NOMO-1 (cell line): ENCODE results near the gene PTPRR.
A peak's percentile ranks its signal among the peaks of the same experiment; 100 is the strongest.

Source experiments
- DNase-seq, 2 experiments: peaks; one replicate each; lab custom pipeline; 2025; ENCODE audit not compliant: unreplicated experiment in 2 of 2; lab: John Stamatoyannopoulos, UW

PTPRR gene

GRCh38 chr12:70711831-70712230, 208.7 kb downstream of the PTPRR start:
- no peak for DNase-seq

GRCh38 chr12:70709022-70709421, 211.5 kb downstream of the PTPRR start:
- no peak for DNase-seq

GRCh38 chr12:70706611-70707010, 213.9 kb downstream of the PTPRR start:
- no peak for DNase-seq

GRCh38 chr12:70698345-70698744, 222.2 kb downstream of the PTPRR start:
- DNase-seq, result no peak

- DNase-seq, result no peak
These were observed 225.0 kb downstream of the PTPRR start for GRCh38 chr12:70695361-70696023.

GRCh38 chr12:70692681-70693288, 227.8 kb downstream of the PTPRR start:
- DNase-seq, result no peak

GRCh38 chr12:70691018-70691672, 229.4 kb downstream of the PTPRR start:
- DNase-seq, result no peak

- no peak for DNase-seq
These were observed 233.6 kb downstream of the PTPRR start for GRCh38 chr12:70686907-70687306.

GRCh38 chr12:70686299-70686698, 234.2 kb downstream of the PTPRR start:
- no peak for DNase-seq

GRCh38 chr12:70683976-70684375, 236.6 kb downstream of the PTPRR start:
- no peak for DNase-seq

GRCh38 chr12:70671698-70672097, 248.8 kb downstream of the PTPRR start:
- no peak for DNase-seq

- no peak for DNase-seq
These were observed 249.6 kb downstream of the PTPRR start for GRCh38 chr12:70670948-70671347.

- DNase-seq, result no peak
These were observed 253.3 kb downstream of the PTPRR start for GRCh38 chr12:70667253-70667652.

GRCh38 chr12:70666364-70666763, 254.2 kb downstream of the PTPRR start:
- DNase-seq, result no peak

- no peak for DNase-seq
These were observed 256.1 kb downstream of the PTPRR start for GRCh38 chr12:70664465-70664881.

GRCh38 chr12:70663838-70664237, 256.7 kb downstream of the PTPRR start:
- no peak for DNase-seq

- no peak for DNase-seq
These were observed 258.9 kb downstream of the PTPRR start for GRCh38 chr12:70661466-70662161.

- peak in 1 of 2 experiments; percentile 12 for DNase-seq
These were observed 259.8 kb downstream of the PTPRR start for GRCh38 chr12:70660620-70661219.

- no peak for DNase-seq
These were observed 260.4 kb downstream of the PTPRR start for GRCh38 chr12:70660002-70660604.

GRCh38 chr12:70659077-70659606, 261.4 kb downstream of the PTPRR start:
- DNase-seq, result no peak
